ENCODE measurements around the gene ZNF362.

ZNF362 gene

DNA sequence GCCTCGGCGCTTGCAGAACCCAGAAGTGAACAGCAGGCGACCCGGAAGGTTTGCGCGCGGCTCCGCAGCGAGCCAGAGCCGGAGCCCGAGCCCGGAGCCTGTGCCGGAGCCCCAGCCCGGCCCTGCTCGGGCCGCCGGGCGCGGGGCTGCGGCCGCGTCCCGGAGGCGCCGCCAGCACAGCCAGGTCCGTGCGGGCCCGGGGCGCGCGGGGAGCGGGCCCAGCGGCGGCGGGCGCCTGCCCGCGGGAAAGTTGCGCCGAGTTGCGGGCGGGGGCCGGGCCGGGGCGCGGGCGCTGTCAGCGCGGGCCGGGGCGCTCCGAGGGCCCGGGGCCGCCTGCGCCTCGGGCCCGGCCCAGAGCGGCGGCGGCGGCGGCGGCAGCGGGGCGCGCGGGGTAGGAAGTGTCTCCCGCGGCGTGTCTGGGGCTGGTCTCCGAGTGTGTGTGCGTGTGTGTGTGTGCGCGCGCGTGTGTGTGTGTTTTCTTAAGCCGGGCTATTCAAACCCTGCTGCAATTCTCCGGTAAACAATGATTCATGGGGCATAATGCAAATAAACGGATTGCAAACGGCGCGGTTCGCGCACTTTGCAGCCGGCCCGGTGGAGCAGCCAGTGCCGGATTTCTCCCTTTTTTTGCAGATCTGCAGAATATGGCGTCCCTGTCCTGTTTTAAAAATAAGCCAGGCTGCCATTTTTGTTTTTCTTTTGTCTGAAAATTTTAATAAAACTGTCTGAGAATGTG is at the start of gene ZNF362:
ZNF362 (plus strand) TSS at position 22 of the 736 bp plus-strand sequence. CDS start 14,083 bp downstream, outside the sequence.
- Histone ChIP-seq H3K4me1 (ENCODE audit: insufficient read depth, low read length) (peaks cover 11% of the 10 kb centered on the region), H3K27ac (ENCODE audit: low read length) (peak within 1 kb of the TSS; percentile 39), H3K36me3 (ENCODE audit: insufficient read depth, low read depth, low read length) (no peaks in the 10 kb centered on the region), H3K27me3 (ENCODE audit: insufficient read depth, low read length) (peaks cover 18% of the 10 kb centered on the region), H3K9me3 (ENCODE audit: insufficient read depth, low read depth, low read length) (no peaks in the 10 kb centered on the region), H3K9ac (ENCODE audit: low read depth, low read length) (peak within 1 kb of the TSS; percentile 98), H3K4me3 (ENCODE audit: low read length) (peak within 1 kb of the TSS; percentile 97)

GRCh38 chr1:33211972-33212371 is 44.3 kb upstream of the ZNF362 start:
- no peaks in the 10 kb centered on the region for H3K27me3 ChIP-seq (ENCODE audit: insufficient read depth, low read length)
- H3K9ac ChIP-seq (ENCODE audit: low read depth, low read length), result no peak overlapping the region
- H3K4me1 ChIP-seq (ENCODE audit: insufficient read depth, low read length), result no peaks in the 10 kb centered on the region
- no peak overlapping the region for H3K4me3 ChIP-seq (ENCODE audit: low read length)
- H3K9me3 ChIP-seq (ENCODE audit: insufficient read depth, low read depth, low read length), result no peaks in the 10 kb centered on the region
- H3K36me3 ChIP-seq (ENCODE audit: insufficient read depth, low read depth, low read length), result no peaks in the 10 kb centered on the region
- H3K27ac ChIP-seq (ENCODE audit: low read length), result no peak overlapping the region

GRCh38 chr1:33219886-33220661 is 36.2 kb upstream of the ZNF362 start:
- H3K27me3 ChIP-seq (ENCODE audit: insufficient read depth, low read length), result no peaks in the 10 kb centered on the region
- no peak overlapping the region for H3K9ac ChIP-seq (ENCODE audit: low read depth, low read length)
- H3K4me3 ChIP-seq (ENCODE audit: low read length), result no peak overlapping the region
- H3K27ac ChIP-seq (ENCODE audit: low read length), result no peak overlapping the region
- no peaks in the 10 kb centered on the region for H3K36me3 ChIP-seq (ENCODE audit: insufficient read depth, low read depth, low read length)
- H3K4me1 ChIP-seq (ENCODE audit: insufficient read depth, low read length), result peaks cover 4% of the 10 kb centered on the region; the same call in 1 of the 2 replicates
- peaks cover 9% of the 10 kb centered on the region; the same call in 1 of the 2 replicates for H3K9me3 ChIP-seq (ENCODE audit: insufficient read depth, low read depth, low read length)

GRCh38 chr1:33220676-33221384 is 35.5 kb upstream of the ZNF362 start:
- no peak overlapping the region for H3K4me3 ChIP-seq (ENCODE audit: low read length)
- peaks cover 4% of the 10 kb centered on the region; the same call in 1 of the 2 replicates for H3K4me1 ChIP-seq (ENCODE audit: insufficient read depth, low read length)
- no peaks in the 10 kb centered on the region for H3K36me3 ChIP-seq (ENCODE audit: insufficient read depth, low read depth, low read length)
- H3K27ac ChIP-seq (ENCODE audit: low read length), result no peak overlapping the region
- no peaks in the 10 kb centered on the region for H3K27me3 ChIP-seq (ENCODE audit: insufficient read depth, low read length)
- peaks cover 9% of the 10 kb centered on the region; the same call in 1 of the 2 replicates for H3K9me3 ChIP-seq (ENCODE audit: insufficient read depth, low read depth, low read length)
- no peak overlapping the region for H3K9ac ChIP-seq (ENCODE audit: low read depth, low read length)

- Histone ChIP-seq H3K27me3 (ENCODE audit: insufficient read depth, low read length) (no peaks in the 10 kb centered on the region), H3K36me3 (ENCODE audit: insufficient read depth, low read depth, low read length) (no peaks in the 10 kb centered on the region), H3K9ac (ENCODE audit: low read depth, low read length) (no peak overlapping the region), H3K9me3 (ENCODE audit: insufficient read depth, low read depth, low read length) (peaks cover 9% of the 10 kb centered on the region; the same call in 1 of the 2 replicates), H3K4me3 (ENCODE audit: low read length) (no peak overlapping the region), H3K27ac (ENCODE audit: low read length) (no peak overlapping the region), H3K4me1 (ENCODE audit: insufficient read depth, low read length) (peaks cover 4% of the 10 kb centered on the region; the same call in 1 of the 2 replicates)
Measured at GRCh38 chr1:33221385-33221758, 34.9 kb upstream of the ZNF362 start.

- H3K9ac ChIP-seq (ENCODE audit: low read depth, low read length), result no peak overlapping the region
- peaks cover 4% of the 10 kb centered on the region; the same call in 1 of the 2 replicates for H3K4me1 ChIP-seq (ENCODE audit: insufficient read depth, low read length)
- H3K27ac ChIP-seq (ENCODE audit: low read length), result no peak overlapping the region
- H3K4me3 ChIP-seq (ENCODE audit: low read length), result no peak overlapping the region
- H3K36me3 ChIP-seq (ENCODE audit: insufficient read depth, low read depth, low read length), result no peaks in the 10 kb centered on the region
- peaks cover 9% of the 10 kb centered on the region; the same call in 1 of the 2 replicates for H3K9me3 ChIP-seq (ENCODE audit: insufficient read depth, low read depth, low read length)
- H3K27me3 ChIP-seq (ENCODE audit: insufficient read depth, low read length), result no peaks in the 10 kb centered on the region
Measured at GRCh38 chr1:33222381-33222780, 33.9 kb upstream of the ZNF362 start.

DNA sequence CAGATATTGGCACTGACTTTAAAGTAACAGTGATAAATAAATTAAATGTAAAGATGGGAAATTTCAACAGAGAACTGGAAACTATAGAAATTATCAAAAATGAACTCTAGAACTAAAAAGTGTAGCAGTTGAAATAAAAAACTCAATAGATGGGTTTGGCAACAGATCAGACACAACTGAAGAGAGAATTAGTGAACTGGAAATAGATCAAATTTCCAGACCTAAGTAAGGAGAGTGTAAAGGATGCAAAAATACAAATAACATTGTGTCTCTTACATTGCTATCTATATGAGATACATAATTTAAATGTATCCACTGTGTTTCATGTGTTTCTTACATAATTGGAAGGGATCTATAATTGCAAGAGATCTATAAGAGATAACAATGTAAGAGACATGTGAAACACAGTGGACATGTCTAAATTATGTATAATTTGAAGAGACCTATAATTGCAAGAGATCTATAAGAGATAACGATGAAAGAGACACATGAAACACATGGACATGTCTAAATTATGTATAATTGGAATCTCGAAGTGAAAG is 32.1 kb upstream of the ZNF362 start:
- no peak overlapping the region for H3K9ac ChIP-seq (ENCODE audit: low read depth, low read length)
- no peak overlapping the region for H3K27ac ChIP-seq (ENCODE audit: low read length)
- no peaks in the 10 kb centered on the region for H3K27me3 ChIP-seq (ENCODE audit: insufficient read depth, low read length)
- H3K4me1 ChIP-seq (ENCODE audit: insufficient read depth, low read length), result peaks cover 4% of the 10 kb centered on the region; the same call in 1 of the 2 replicates
- H3K9me3 ChIP-seq (ENCODE audit: insufficient read depth, low read depth, low read length), result peaks cover 9% of the 10 kb centered on the region; the same call in 1 of the 2 replicates
- no peaks in the 10 kb centered on the region for H3K36me3 ChIP-seq (ENCODE audit: insufficient read depth, low read depth, low read length)
- no peak overlapping the region for H3K4me3 ChIP-seq (ENCODE audit: low read length)

DNA sequence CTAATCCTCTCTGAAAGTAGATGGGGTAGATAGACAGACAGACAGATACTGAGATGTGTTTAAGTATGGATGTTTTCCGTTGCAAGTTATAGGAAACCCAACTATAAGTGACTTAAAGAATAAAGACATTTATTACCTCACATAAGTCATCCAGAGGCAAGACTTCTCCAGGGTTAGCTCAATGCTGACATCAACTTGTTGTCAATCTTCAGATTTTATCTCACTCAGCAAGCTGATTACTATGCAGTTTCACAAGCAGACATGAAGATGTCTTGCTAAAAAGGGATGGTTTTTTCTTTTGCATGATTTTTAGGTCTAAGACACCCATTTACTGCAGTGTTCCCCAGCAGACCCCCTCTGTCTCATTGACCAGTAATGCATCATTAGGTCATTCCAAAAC is 30.7 kb upstream of the ZNF362 start:
- Histone ChIP-seq H3K4me3 (ENCODE audit: low read length) (no peak overlapping the region), H3K4me1 (ENCODE audit: insufficient read depth, low read length) (no peaks in the 10 kb centered on the region), H3K27me3 (ENCODE audit: insufficient read depth, low read length) (no peaks in the 10 kb centered on the region), H3K36me3 (ENCODE audit: insufficient read depth, low read depth, low read length) (no peaks in the 10 kb centered on the region), H3K9me3 (ENCODE audit: insufficient read depth, low read depth, low read length) (peaks cover 9% of the 10 kb centered on the region; the same call in 1 of the 2 replicates), H3K27ac (ENCODE audit: low read length) (no peak overlapping the region), H3K9ac (ENCODE audit: low read depth, low read length) (no peak overlapping the region)

DNA sequence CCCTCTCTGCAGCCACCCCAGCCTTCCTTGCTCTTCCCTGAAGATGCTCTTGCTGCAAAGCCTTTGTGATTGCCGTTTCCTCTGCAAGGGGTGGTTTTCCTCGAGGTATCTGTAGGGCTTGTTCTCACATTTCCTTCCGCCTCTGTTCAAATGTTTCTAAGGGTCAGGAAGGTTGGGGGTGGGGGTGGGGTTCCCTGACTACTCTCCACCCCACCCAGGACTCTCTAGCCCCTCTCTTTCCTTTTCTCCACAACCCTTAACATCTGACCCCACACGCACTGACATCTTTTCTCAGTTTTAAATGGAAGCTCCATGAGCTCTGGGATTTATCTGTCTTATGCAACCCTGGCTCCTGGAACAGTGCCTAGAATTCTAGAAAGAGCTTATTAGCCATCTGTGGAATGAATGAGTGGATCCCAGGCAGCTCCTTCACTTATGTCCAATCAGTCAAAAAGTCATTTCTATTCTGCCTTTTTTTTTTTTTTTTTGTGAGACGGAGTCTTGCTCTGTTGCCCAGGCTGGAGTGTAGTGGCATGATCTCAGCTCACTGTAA is 27.3 kb upstream of the ZNF362 start:
- Histone ChIP-seq H3K27me3 (ENCODE audit: insufficient read depth, low read length) (no peaks in the 10 kb centered on the region), H3K4me1 (ENCODE audit: insufficient read depth, low read length) (no peaks in the 10 kb centered on the region), H3K27ac (ENCODE audit: low read length) (no peak overlapping the region), H3K9ac (ENCODE audit: low read depth, low read length) (no peak overlapping the region), H3K4me3 (ENCODE audit: low read length) (no peak overlapping the region), H3K9me3 (ENCODE audit: insufficient read depth, low read depth, low read length) (peaks cover 6% of the 10 kb centered on the region; the same call in 1 of the 2 replicates), H3K36me3 (ENCODE audit: insufficient read depth, low read depth, low read length) (no peaks in the 10 kb centered on the region)

- H3K4me3 ChIP-seq (ENCODE audit: low read length), result no peak overlapping the region
- H3K27ac ChIP-seq (ENCODE audit: low read length), result no peak overlapping the region
- no peaks in the 10 kb centered on the region for H3K9me3 ChIP-seq (ENCODE audit: insufficient read depth, low read depth, low read length)
- no peak overlapping the region for H3K9ac ChIP-seq (ENCODE audit: low read depth, low read length)
- H3K27me3 ChIP-seq (ENCODE audit: insufficient read depth, low read length), result no peaks in the 10 kb centered on the region
- no peaks in the 10 kb centered on the region for H3K4me1 ChIP-seq (ENCODE audit: insufficient read depth, low read length)
- no peaks in the 10 kb centered on the region for H3K36me3 ChIP-seq (ENCODE audit: insufficient read depth, low read depth, low read length)
Measured at GRCh38 chr1:33231166-33231565, 25.1 kb upstream of the ZNF362 start.

DNA sequence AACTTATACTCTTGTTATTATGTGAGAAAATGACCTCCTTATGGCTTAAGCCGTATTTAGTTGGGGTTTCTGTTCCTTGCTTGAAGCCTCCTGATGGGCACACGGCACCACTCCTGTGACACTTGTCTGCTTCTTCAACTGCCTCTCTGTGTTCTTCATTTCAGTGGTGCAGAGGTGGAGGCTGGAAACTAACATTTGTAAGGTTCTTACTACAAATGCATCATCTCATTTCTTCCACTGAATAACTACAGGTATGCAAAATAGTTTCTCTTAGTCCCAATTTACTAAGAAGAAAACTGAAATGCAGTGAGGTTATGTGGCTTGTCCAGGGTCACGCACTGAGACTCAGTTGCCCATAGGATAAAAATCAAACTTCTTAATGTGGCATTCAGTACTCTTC is 23.6 kb upstream of the ZNF362 start:
- Histone ChIP-seq H3K27ac (ENCODE audit: low read length) (no peak overlapping the region), H3K9ac (ENCODE audit: low read depth, low read length) (no peak overlapping the region), H3K9me3 (ENCODE audit: insufficient read depth, low read depth, low read length) (no peaks in the 10 kb centered on the region), H3K27me3 (ENCODE audit: insufficient read depth, low read length) (no peaks in the 10 kb centered on the region), H3K4me3 (ENCODE audit: low read length) (no peak overlapping the region), H3K4me1 (ENCODE audit: insufficient read depth, low read length) (no peaks in the 10 kb centered on the region), H3K36me3 (ENCODE audit: insufficient read depth, low read depth, low read length) (no peaks in the 10 kb centered on the region)

Measured in iPS-20b (cell line).